HG03439 (cell line): ENCODE results near the gene NMT2.
"Not testable (repeated sequence)": the region's sequence is repeated elsewhere in the genome, so short reads cannot be mapped to it uniquely, and the experiment has no call there.

Source experiments
- ATAC-seq: cut with Tn5 transposase; IDR thresholded peaks from one replicate; pipeline ENCODE4 v1.9.1; 2021; ENCODE audit warnings: mild to moderate bottlenecking, moderate library complexity; ENCODE audit not compliant: unreplicated experiment

NMT2 gene

DNA sequence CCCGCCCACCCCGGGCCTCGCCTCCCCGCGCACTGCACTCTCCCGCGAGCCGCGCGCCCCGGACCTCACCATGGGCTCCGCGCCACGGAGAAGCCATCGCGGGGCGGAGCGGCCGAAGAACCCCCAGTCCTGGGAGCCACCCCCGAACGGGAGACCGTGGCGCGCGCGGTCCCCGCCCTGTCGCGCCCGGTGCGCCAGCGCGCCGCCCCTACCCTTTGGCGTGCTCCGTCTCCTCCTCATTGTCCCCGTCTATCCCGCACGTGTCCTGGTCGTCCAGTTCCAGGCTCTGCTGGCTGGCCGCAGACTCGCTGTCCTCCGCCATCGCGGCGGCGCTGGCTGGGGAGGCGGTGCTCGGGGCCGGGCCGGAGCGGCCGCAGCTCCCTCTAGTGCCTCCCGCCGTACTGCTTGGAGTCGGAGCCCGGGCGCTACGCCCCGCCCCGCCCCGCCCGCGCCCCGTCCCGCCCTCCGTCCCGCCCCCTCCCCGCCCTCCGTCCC, at the start of gene NMT2:
NMT2 (minus strand) TSS at position 403 of the 495 bp plus-strand sequence; CDS start at position 322, 81 bp downstream.
- ATAC-seq: peak; percentile 94

DNA sequence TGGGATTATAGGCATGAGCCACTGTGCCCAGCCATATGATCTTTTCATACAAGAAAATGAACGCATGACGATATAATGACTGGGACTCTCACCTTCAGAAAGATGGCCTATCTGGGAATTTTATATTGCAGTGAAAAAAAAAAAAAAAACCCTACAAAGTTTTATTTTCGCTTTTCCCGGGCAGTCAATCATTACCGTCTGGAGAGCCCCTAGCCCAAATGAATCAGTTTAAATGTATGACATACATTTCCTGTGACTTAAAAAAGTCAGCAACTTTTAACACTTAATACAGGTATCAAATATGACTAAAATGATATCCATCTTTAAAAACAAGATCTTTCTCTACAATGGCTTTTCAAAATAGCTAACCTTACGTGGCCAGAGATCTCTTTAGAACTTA, 48.2 kb upstream of the NMT2 start:
- no peak for ATAC-seq

DNA sequence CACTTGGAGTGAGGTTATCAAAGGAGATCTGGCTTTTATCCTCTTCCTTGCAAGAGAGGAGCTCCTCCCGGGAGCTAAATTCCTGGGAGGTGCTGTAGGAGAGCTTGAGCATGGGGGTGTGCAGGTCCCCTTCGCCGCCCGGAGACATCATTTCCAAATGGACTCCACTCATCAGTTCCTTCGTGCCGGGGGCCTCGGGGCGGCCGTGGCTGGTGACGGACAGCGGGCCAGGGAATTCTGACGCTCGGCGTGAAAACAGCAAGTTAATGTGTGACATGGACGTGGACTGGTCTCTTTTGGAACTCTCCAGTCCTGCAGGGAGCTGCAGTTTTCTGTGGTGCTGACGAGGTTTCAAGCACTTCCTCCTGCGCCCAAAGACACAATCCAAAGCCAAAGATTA, 45.7 kb upstream of the NMT2 start:
- no peak for ATAC-seq

GRCh38 chr10:15213461-15213861, 45.0 kb upstream of the NMT2 start:
- no peak for ATAC-seq

DNA sequence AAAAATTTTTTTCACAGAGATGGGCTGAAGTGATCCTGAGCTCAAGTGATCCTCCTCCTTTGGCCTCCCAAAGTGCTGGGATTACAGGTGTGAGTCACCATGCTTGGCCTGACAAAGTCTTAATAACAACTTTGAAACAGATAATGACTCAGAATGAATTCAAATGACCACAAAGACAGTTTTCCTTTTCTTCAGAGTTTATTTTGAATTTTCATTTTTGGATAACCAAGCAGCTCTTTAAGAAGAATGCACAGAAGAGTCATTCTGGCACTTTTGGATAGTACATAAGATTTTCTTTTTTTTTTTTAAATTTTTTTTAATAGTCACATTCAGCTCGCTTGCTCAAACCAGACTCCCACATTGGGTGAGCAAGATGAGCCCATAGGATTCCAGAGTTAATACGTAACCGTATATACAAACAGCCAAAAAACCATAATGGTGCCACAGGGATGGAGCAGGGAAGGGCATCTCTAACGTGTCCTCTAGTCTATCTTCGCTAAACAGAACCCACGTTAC, 43.0 kb upstream of the NMT2 start:
- ATAC-seq: no peak

DNA sequence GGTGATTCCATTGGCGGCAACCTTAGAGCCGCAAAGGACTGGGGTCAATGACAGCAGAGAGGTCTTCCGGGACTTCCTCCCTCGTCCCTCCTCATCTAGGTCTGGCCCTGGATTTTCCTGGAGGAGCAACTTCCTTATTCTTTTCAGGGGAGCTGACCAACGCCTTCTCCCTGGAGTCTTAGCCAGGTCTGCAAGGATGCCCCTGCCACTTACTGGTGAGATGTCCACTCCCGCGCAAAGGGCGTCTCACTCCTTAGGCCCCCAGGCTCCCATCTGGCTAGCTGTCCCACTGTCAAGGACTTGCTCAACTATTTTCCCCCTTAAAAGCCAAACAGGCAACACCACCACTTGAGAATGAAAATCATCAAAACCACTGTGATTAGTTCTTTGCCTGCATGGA, 42.0 kb upstream of the NMT2 start:
- no peak for ATAC-seq

DNA sequence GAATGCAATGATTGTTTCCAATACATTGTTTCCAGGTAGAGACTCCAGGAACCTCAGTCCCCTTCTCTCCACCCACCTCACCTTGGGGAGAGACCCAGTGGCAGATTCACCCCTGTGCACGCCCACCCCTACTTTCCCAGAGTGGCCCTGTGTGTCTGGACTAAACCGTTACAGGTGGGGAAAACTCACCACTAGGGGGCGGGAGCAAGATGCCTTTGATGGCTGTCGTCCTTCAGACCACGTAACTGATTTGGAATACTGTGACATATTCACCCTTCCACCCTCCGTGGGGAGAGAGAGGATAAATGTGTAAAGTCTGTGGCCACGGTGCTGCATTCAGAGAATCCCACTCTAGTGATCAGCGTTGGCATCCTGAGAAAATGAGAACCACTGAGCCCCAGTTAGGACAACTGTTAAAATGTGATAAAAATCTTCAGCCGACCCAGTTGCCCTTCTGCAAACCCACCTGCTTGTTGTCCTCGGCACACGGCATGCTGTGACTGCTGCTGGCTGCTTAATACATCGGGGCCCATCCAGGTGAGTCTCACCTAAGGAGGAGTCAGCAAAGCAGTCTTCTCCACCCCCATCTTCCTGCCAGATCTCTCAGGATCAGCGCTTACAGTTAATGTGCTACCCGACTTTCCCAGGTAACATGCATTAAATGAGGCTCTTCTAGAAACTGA, 41.5 kb upstream of the NMT2 start:
- ATAC-seq: peak; percentile 66

DNA sequence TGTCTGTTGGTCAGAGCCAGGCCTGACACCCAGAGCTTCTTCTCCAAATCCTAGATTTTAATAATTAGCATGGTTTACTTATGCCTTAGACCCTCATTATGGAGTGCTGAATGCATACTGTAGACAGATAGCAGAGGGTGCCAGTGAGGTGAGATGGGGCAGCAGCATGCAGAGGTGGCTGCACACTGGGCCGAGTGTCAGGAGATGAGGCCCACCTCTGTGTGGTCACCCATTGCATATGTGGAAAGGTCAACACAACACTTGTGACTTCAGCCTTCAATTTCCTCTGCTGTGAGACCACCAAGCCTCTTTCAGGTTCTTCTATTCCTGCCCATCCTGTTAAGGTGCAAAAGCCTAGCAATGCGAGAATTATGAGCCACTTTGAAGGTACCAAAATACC, 39.7 kb upstream of the NMT2 start:
- ATAC-seq: no peak

GRCh38 chr10:15207410-15207809, 38.9 kb upstream of the NMT2 start:
- not testable (repeated sequence) for ATAC-seq

DNA sequence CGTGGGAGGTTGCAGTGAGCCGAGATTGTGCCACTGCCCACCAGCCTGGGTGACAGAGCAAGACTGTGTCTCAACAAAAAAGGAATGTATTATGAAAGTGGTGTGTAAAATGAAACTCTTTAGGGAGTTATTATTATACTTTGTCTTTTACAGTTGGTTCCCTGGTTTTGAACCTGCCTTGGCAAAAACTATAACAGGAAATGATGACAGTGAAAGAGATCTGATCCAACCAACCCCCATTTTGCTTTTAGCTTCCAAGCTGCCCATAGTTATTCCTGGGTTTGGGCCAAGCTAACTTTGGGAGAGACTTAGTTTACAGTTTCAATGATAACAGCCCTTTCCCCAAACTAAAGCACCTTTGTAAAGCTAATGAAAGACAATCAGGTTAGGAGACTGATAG, 34.1 kb upstream of the NMT2 start:
- ATAC-seq: no peak

DNA sequence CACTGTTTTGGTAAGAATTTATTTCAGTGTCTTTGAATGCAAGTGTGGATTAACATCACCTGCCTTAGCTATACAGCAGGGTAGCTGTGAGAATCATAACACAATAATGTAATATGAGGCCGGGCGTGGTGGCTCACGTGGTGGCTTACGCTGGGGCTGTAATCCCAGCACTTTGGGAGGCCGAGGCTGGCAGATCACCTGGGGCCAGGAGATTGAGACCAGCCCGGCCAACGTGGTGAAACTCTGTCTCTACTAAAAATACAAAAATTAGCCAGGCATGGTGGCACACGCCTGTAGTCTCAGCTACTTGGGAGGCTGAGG, 33.8 kb upstream of the NMT2 start:
- not testable (repeated sequence) for ATAC-seq

GRCh38 chr10:15201589-15202300, 33.3 kb upstream of the NMT2 start:
- ATAC-seq: no peak

DNA sequence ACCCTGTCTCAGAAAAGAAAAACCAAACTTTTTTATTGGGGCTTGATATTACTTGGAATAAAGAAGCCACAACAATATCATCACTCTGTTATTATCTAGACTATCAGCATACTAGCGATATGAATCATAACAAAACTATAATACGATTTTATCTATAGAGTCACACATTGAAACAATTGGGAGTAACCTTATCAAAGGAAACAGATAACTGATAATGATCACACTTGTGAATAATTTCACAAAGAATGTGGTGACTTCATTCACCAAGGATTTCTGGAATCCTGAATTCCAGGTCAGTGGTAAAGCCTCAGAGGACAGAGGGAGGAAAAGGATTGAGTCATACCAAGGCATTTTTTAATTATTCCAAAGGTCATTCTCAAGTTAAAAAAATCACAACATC, 32.1 kb upstream of the NMT2 start:
- no peak for ATAC-seq

DNA sequence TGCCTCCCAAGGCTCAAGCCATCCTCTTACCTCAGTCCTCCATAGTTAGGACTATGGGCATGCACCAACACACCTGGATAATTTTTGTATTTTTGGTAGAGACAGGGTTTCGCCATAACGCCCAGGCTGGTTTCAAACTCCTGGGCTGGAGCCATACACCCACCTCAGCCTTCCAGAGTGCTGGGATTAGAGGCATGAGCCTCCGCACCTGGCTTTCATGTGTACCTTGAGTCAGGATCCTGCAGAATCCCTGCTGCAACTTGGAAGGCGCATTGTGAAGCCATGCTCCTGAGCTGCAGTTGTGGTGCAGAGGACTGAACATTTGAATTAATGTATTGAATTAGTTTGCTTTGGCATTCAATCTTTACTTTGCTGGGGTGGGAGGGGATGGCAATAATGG, 29.4 kb upstream of the NMT2 start:
- ATAC-seq: no peak

DNA sequence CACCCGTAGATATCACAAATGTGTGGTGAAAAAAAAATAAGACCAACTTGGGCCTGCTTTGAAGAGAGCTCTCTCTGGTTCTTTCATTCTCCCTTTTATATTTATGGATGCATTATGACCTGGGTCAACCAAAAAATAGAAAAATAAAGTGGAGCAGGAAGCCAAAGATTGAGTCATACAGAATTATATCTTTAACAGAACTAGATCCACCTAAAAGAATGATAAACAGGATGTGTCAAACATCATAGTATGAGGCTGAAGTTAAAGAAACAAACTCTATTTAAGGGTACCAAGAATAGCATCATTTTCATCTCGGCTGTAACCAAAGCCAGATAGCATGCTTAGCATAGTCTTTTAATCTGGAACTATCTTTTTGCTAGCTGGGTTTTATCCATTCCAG, 28.8 kb upstream of the NMT2 start:
- ATAC-seq: no peak

DNA sequence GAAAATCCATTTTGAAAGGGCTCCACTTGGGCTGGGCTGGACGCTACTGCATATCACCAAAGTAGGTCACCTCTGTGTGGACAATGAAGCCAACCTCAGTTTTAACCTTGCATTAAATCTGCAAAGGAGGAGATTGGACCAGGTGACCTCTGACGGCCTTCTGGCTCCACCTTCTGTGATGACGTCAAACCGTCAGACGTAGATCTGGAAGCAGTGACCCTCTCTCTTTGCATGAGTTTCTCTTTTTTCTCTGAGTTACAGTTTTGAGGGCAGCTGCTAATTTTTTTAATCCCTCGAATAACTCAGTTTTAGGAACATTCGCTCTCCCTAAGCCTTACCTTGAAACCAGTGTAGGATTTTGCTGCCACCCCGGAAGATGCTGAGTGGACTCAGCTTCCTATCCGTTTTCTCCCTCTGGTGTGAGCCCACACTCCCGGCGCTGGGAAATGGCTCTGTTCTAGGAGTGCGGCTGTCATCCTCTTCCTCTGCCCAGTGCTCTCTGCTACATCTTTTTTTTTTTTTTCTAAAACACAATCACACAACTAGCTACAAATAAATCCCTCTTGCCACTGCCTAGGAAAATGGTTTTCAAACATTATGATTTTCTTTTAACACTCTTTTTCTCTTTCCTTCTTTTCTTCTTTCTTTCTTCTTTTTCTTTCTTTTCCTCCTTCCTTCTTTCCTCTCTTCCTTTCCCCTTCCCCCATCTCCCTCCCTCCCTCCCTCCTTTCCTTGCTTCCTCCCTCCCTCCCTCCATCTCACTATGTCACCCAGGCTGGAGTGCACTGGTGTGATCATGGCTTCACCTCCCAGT, 27.7 kb upstream of the NMT2 start:
- no peak for ATAC-seq

DNA sequence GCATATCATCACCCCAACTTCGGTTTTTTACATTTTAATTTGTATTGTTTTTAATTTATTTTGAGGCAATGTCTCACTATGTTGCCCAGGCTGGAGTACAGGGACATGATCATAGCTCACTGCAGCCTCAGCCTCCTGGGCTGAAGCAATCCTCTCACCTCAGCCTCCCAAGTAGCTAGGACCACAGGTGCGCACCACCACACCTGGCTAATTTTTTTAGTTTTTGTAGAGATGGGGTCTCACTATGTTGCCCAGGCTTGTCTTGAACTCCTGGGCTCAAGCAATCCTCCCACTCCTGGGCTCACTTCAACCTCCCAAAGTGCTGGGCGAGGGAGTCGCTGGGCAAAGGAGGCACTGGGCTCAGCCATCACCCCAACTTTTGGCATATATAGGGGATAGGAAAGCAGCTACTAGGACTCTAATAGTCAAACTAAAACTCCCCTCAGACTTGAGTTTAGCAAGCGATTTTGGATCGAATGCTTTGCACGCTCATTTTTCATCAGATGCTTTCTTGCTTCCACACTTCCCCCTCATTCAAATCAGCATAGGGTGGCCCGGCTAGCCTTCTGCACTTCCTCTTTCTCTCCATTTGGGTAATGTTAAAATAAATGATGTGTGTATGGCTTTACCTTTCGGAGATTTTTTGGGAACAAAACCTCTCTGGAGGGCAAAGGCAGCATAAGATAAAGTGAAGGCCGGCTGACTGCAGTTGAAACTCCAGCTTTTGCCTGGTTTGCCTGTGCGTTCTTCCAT, 20.8 kb upstream of the NMT2 start:
- no peak for ATAC-seq

GRCh38 chr10:15188603-15189002, 20.1 kb upstream of the NMT2 start:
- ATAC-seq: no peak

DNA sequence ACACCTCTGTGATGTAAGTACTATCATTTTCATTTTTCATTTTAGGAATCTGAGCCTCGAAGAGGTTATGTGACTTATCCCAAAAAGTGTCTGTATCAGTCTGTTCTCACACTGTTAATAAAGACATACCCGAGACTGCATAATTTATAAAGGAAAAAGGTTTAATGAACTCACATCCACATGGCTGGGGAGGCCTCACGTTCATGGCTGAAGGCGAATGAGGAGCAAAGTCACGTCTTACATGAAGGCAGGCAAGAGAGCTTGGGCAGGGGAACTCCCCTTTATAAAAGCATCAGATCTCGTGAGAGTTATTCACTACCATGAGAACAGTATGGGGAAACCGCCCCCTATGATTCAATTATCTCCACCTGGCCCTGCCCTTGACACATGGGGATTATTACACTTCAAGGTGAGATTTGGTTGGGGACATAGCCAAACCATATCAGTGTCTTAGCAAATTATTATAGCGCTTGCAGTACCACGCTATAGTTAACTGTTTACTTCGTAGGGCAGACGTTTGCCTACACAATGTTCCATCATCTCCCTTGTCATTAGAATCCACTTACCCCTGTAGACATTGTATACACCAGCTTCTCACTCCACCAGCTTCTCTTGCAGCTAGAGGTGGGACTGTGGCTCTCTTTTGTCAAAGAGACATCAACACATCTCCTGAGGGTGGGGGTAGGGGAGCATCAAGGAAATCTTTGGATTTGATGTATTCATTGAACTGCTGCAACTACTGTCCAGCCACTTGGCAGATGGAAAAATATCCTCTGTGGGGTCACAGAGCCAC, 15.4 kb upstream of the NMT2 start:
- ATAC-seq: no peak
